DOHH2 (cell line): ENCODE results near the gene NDUFV2.

Source experiments
- EZH2phosphoT487 ChIP-seq: fragments of 200-600 bp; sonication (generic); IDR thresholded peaks from 2 replicates; pipeline ENCODE4 v1.6.1; 2017; ENCODE audit warnings: borderline replicate concordance, mild to moderate bottlenecking, antibody characterized with exemption, low read length, moderate library complexity, mixed read lengths
- TF ChIP-seq, protein P1 (sequence below): fragments of 200-600 bp; sonication (generic); IDR thresholded peaks from one replicate; pipeline ENCODE4 v1.5.1; 2014; ENCODE audit warnings: antibody characterized with exemption, mild to moderate bottlenecking, low read depth, low read length; ENCODE audit not compliant: poor library complexity, severe bottlenecking

- TF ChIP-seq, protein P1, sequence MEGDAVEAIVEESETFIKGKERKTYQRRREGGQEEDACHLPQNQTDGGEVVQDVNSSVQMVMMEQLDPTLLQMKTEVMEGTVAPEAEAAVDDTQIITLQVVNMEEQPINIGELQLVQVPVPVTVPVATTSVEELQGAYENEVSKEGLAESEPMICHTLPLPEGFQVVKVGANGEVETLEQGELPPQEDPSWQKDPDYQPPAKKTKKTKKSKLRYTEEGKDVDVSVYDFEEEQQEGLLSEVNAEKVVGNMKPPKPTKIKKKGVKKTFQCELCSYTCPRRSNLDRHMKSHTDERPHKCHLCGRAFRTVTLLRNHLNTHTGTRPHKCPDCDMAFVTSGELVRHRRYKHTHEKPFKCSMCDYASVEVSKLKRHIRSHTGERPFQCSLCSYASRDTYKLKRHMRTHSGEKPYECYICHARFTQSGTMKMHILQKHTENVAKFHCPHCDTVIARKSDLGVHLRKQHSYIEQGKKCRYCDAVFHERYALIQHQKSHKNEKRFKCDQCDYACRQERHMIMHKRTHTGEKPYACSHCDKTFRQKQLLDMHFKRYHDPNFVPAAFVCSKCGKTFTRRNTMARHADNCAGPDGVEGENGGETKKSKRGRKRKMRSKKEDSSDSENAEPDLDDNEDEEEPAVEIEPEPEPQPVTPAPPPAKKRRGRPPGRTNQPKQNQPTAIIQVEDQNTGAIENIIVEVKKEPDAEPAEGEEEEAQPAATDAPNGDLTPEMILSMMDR: no peak
- TF ChIP-seq EZH2phosphoT487: no peak
Observed at GRCh38 chr18:9095297-9096006, 7.0 kb upstream of the NDUFV2 start.
